ENCODE data around the gene RUSC2.
"Not testable (repeated sequence)": the region's sequence is repeated elsewhere in the genome, so short reads cannot be mapped to it uniquely, and the experiment has no call there.

The RUSC2 gene

GRCh38 chr9:35490155-35490909, 421 bp downstream of the RUSC2 start:
- in situ Hi-C loops (cut with MboI; ENCODE audit: low pct_unique_long_range_greater_than_20kb, low sequenced_read_pairs, unreplicated experiment), result no loop called here
- no peak for TF ChIP-seq CTCF (IDR thresholded peaks at IDR 0.05; ENCODE audit: extremely low read depth, insufficient read depth, missing control alignments)
- DNase-seq (ENCODE audit: low spot score), result no peak

- in situ Hi-C loops (cut with MboI; ENCODE audit: low pct_unique_long_range_greater_than_20kb, low sequenced_read_pairs, unreplicated experiment), result no loop called here
Measured at GRCh38 chr9:35490910-35491465, 1.1 kb downstream of the RUSC2 start.

GRCh38 chr9:35493119-35493518, 3.2 kb downstream of the RUSC2 start:
- DNase-seq (ENCODE audit: low spot score); in situ Hi-C loops (cut with MboI; ENCODE audit: low pct_unique_long_range_greater_than_20kb, low sequenced_read_pairs, unreplicated experiment): not testable (repeated sequence)

More at GRCh38 chr9:35490910-35491465, 1.1 kb downstream of the RUSC2 start:
- TF ChIP-seq CTCF (IDR thresholded peaks at IDR 0.05; ENCODE audit: extremely low read depth, insufficient read depth, missing control alignments), result no peak
- DNase-seq (ENCODE audit: low spot score), result no peak

- in situ Hi-C loops (cut with MboI; ENCODE audit: low pct_unique_long_range_greater_than_20kb, low sequenced_read_pairs, unreplicated experiment), result no loop called here
- DNase-seq (ENCODE audit: low spot score), result no peak
- no peak for TF ChIP-seq CTCF (IDR thresholded peaks at IDR 0.05; ENCODE audit: extremely low read depth, insufficient read depth, missing control alignments)
Measured at GRCh38 chr9:35495984-35496383, 6.1 kb downstream of the RUSC2 start.

GRCh38 chr9:35498245-35498644, 8.3 kb downstream of the RUSC2 start:
- DNase-seq (ENCODE audit: low spot score); in situ Hi-C loops (cut with MboI; ENCODE audit: low pct_unique_long_range_greater_than_20kb, low sequenced_read_pairs, unreplicated experiment): not testable (repeated sequence)

GRCh38 chr9:35499029-35499700, 9.3 kb downstream of the RUSC2 start:
- TF ChIP-seq CTCF (IDR thresholded peaks at IDR 0.05; ENCODE audit: extremely low read depth, insufficient read depth, missing control alignments), result no peak
- DNase-seq (ENCODE audit: low spot score), result no peak
- in situ Hi-C loops (cut with MboI; ENCODE audit: low pct_unique_long_range_greater_than_20kb, low sequenced_read_pairs, unreplicated experiment), result no loop called here

GRCh38 chr9:35499701-35500030, 9.8 kb downstream of the RUSC2 start:
- no peak for TF ChIP-seq CTCF (IDR thresholded peaks at IDR 0.05; ENCODE audit: extremely low read depth, insufficient read depth, missing control alignments)
- DNase-seq (ENCODE audit: low spot score), result no peak
- in situ Hi-C loops (cut with MboI; ENCODE audit: low pct_unique_long_range_greater_than_20kb, low sequenced_read_pairs, unreplicated experiment), result no loop called here
